H1 (cell line): ENCODE data around the gene FIP1L1. TPM values are rescaled to one million over a fixed set of nuclear protein-coding genes. Genes with fewer than 3 reads are reported as not detected.

Experiments
- BCL11A ChIP-seq, 2 experiments: IDR thresholded peaks; one replicate each; pipeline ENCODE4 v1.6.1; 2011; ENCODE audit warnings: low read depth in 2 of 2, low read length in 2 of 2, mild to moderate bottlenecking in 2 of 2
- MAX ChIP-seq: IDR thresholded peaks from 2 replicates; pipeline ENCODE4 v1.6.1; 2012; ENCODE audit warnings: inconsistent platforms
- POLR2A ChIP-seq, 2 experiments: IDR thresholded peaks; 1 replicate in 1 of 2; 2 replicates in 1 of 2; pipeline ENCODE4 v1.6.1; 2011; ENCODE audit warnings: low read depth in 2 of 2, low read length in 2 of 2, mild to moderate bottlenecking in 2 of 2; ENCODE audit errors: control extremely low read depth in 1 of 2
- POU5F1 ChIP-seq: IDR thresholded peaks from 2 replicates; pipeline ENCODE4 v1.6.1; 2011; ENCODE audit warnings: low read depth, mild to moderate bottlenecking, low read length, moderate library complexity
- RBBP5 ChIP-seq: IDR thresholded peaks from 2 replicates; pipeline ENCODE4 v1.7.1; 2012; ENCODE audit warnings: low read depth, mild to moderate bottlenecking, inconsistent platforms, low read length, moderate library complexity, borderline replicate concordance
- SP1 ChIP-seq: IDR thresholded peaks from 2 replicates; pipeline ENCODE4 v1.6.1; 2011; ENCODE audit warnings: low read depth, low read length
- SRF ChIP-seq: IDR thresholded peaks from 2 replicates; pipeline ENCODE4 v1.6.1; 2011; ENCODE audit warnings: mild to moderate bottlenecking, low read depth, low read length, moderate library complexity
- polyA plus RNA-seq, 7 experiments: library from polyadenylated mRNA; depleted of rRNA in 3 of 7; stranded (reverse) in 5 of 7; unstranded in 2 of 7; fragments of >200 nt in 5 of 7; fragments of 200-250 nt in 2 of 7; gene quantifications; 1 replicate in 5 of 7; 2 replicates in 1 of 7; 4 replicates in 1 of 7; pipeline versions ENCODE4 v1.2.1 to v1.2.3, GENCODE V29; 2011 to 2013; ENCODE audit warnings: missing spikeins in 2 of 7, mixed read lengths in 2 of 7
- total RNA-seq: library from RNA; stranded (reverse); fragmentation: NEBNext Ultra II Directional; extraction: Animal tissue kit (Norgen Biotek cat#: 25700); gene quantifications from 2 replicates; pipeline ENCODE4 v1.2.1, GENCODE V29; 2021

The FIP1L1 gene
- total and polyA plus RNA-seq, 2 of the 8 experiments (the other 6 are each of a cell fraction or from before 2014, with no cell fraction given), result 19.5 to 53.7 TPM

GRCh38 chr4:53508446-53508845 lies 131.0 kb downstream of the FIP1L1 start (continued):
- TF ChIP-seq POU5F1 (no peak), SRF (no peak), RBBP5 (no peak), BCL11A (IDR thresholded peaks at IDR 0.05; ENCODE audit: low read depth in 2 of 2, low read length in 2 of 2) (no peak), MAX (no peak), POLR2A (IDR thresholded peaks at IDR 0.05; ENCODE audit: control extremely low read depth in 1 of 2, low read depth in 2 of 2, low read length in 2 of 2) (no peak), SP1 (no peak)
